PFSK-1 (cell line): ENCODE results near the gene C20orf96.

ENCODE experiments used
- FOXP2 ChIP-seq: optimal IDR thresholded peaks from 2 replicates; pipeline ENCODE3; 2011; ENCODE audit warnings: borderline replicate concordance, control low read depth, inconsistent platforms; ENCODE audit not compliant: insufficient read depth; ENCODE audit errors: extremely low read length, extremely low read depth
- POLR2AphosphoS5 ChIP-seq: IDR thresholded peaks from 2 replicates; pipeline ENCODE4 v1.6.1; 2012; ENCODE audit warnings: low read depth, mild to moderate bottlenecking, control low read depth, low read length, moderate library complexity
- REST ChIP-seq, 2 experiments: IDR thresholded peaks; 2 replicates each; pipeline versions ENCODE4 v1.6.1 to v1.8.0; 2011 to 2012; ENCODE audit warnings: low read depth in 2 of 2, low read length in 2 of 2, control low read depth in 1 of 2, inconsistent platforms in 1 of 2, mild to moderate bottlenecking in 1 of 2, moderate library complexity in 1 of 2; ENCODE audit not compliant: insufficient read depth in 1 of 2

GRCh38 chr20:258269-258858 lies 32.2 kb downstream of the C20orf96 start:
- TF ChIP-seq REST (IDR thresholded peaks at IDR 0.05; ENCODE audit: insufficient read depth in 1 of 2, low read depth in 2 of 2, low read length in 2 of 2): no peak
- no peak for TF ChIP-seq POLR2AphosphoS5
- TF ChIP-seq FOXP2: no peak
